Activated T-cell treated with anti-CD3 and anti-CD28 coated beads, Interleukin-2, amount 50 U/mL, for 24 hours (primary cell): ENCODE measurements around the gene SBSN.

ENCODE experiments used
- DNase-seq: peaks from one replicate; pipeline ENCODE4 v3.0.0-alpha.2; 2020
- H3K27ac Mint-ChIP-seq: 2 replicates; pipeline ENCODE4 v1.8.0; 2020; ENCODE audit warnings: mild to moderate bottlenecking, mixed read lengths
- H3K27me3 Mint-ChIP-seq: 2 replicates; pipeline ENCODE4 v1.8.0; 2020; ENCODE audit warnings: mixed read lengths
- H3K36me3 Mint-ChIP-seq: 2 replicates; pipeline ENCODE4 v1.8.0; 2020; ENCODE audit warnings: low read depth, mixed read lengths
- H3K4me1 Mint-ChIP-seq: 2 replicates; pipeline ENCODE4 v1.8.0; 2020; ENCODE audit warnings: low read depth, mixed read lengths
- H3K4me3 Mint-ChIP-seq: 2 replicates; pipeline ENCODE4 v1.8.0; 2020; ENCODE audit warnings: mild to moderate bottlenecking, moderate library complexity, mixed read lengths
- H3K9me3 Mint-ChIP-seq: 2 replicates; pipeline ENCODE4 v1.8.0; 2020; ENCODE audit warnings: mixed read lengths

The SBSN gene

DNA sequence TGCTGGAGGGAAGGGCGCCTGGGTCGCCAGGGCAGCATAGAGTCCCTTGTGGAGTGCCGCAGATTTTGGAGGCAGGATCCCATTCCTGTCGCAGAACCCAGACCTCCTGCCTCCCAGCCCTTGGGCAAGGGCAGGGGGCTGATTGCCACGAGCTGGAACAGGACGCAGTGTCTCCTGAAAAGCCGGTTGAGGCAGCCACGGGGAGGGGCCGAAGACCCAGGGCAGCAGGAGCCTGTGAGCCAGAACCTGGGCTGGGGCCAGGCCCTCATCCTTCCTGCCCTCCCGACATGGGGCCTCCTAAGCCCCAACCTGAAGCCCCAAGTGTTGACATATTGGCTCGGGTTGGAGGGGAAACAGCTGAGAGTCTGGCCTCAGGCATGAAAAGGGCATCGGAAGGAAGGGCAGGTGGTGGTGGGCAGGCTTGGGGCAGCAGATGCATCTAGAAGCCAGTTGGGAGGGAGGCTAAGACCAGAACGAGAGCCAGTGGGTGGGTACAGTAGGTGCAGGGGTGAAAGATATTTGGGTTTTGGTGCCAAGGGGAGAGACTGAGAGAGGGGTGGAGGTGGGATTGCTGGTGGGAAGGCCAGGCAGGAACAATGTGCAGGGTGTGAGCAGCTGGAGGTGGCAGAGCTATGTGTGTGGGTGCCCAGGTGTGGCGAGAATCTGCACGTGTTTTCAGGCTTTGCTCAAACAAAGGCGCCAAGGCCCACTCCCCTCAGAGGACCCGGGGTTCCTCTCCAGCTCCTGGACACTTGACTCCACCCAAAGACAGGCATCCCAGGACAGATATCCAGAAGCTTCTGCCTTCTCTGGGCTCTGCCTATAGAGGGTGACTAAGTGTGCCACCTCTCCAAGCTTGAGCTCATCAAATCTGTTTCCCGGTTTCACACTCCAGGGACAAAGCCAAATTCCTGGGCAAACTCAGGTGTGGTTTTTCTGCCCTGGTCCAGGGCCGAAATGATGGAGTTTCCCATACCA lies 1.4 kb upstream of the SBSN start:
- H3K9me3 Mint-ChIP-seq: no peaks in the 10 kb centered on the region
- peaks cover 8% of the 10 kb centered on the region for H3K4me1 Mint-ChIP-seq
- no peak overlapping the region for H3K4me3 Mint-ChIP-seq
- no peak for DNase-seq
- peaks cover 63% of the 10 kb centered on the region for H3K27me3 Mint-ChIP-seq
- no peaks in the 10 kb centered on the region for H3K36me3 Mint-ChIP-seq
- H3K27ac Mint-ChIP-seq: no peak overlapping the region

DNA sequence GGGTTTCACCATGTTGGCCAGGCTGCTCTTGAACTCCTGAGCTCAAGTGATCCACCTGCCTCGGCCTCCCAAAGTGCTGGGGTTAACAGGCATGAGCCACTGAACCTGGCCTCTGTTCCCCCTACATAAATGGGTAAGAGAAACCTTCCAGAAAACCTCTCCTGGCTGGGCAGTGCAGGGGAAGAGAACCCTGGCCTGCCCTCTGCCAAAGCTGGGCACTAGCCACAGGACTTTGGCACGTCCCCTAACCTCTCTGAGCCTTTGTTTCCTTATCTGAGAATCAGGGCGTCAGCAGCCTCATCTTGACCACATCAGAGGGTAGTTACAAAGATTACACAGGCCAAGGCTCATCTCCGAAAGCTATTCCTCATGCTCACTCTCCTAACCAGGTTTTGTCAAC lies 2.2 kb downstream of the SBSN start:
- peaks cover 34% of the 10 kb centered on the region for H3K27me3 Mint-ChIP-seq
- H3K9me3 Mint-ChIP-seq: no peaks in the 10 kb centered on the region
- no peaks in the 10 kb centered on the region for H3K36me3 Mint-ChIP-seq
- H3K4me3 Mint-ChIP-seq: no peak overlapping the region
- no peaks in the 10 kb centered on the region for H3K4me1 Mint-ChIP-seq
- H3K27ac Mint-ChIP-seq: no peak overlapping the region
- DNase-seq: no peak

DNA sequence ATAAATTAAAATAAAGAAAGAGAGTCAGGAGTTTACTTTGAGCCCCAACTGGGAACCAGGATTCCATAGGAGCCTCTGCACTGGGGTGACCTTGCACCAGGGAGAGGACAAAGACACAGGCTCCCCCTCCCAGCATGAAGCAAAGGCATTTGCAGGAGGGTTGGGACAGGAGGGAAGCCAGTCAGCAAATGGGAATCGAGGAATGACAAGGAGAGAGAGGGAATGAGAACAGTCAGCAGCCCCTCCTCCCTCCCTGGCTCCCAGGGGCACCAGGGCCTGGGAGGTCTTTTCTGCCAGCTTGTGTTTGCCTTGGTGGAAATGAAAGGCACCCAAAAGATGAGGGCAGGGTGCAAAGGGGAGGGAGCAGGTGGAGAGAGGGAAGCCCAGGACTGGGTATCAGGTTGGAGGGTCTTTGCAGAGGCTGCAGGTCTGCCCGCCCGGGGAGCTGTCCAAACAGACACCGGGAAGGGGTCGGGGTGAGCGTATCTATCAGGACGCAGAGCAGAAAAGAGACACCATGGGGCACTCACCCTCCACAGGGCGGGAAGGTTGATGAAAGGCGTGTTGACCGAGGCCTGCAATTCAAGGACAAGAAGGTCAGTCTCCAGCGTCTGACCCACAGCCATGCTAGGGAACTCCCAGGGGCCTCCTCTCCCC lies 3.8 kb downstream of the SBSN start:
- H3K27ac Mint-ChIP-seq: no peak overlapping the region
- no peaks in the 10 kb centered on the region for H3K36me3 Mint-ChIP-seq

DNA sequence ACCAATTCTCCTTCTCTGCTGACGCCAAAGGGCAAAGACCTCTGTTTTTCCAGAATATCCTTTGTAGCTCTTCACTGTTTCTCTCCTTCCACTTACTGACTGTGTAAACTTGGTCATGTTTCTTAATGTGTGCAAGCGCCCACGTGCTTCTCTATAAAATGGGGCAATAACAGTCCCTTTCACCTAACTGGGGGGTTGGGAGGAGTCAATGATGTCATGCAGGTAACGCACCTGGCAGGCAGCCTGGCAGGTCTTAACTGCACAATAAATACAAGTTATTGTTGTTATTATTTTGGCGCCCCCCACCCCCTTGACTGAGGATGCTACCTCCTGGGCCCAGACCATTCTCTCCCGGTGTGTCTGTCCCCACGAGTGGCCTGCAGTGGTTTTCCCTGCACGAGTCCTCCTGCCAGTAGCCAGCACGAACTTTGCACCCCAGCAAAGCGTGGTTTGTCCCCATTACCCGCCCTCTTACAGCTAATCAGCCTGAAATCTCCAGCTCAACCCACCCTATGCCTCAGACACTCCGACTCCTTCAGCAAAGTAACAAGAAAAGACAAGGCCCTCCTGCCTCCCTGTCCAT lies 5.3 kb downstream of the SBSN start:
- H3K4me1 Mint-ChIP-seq: no peaks in the 10 kb centered on the region
- DNase-seq: no peak
- no peaks in the 10 kb centered on the region for H3K36me3 Mint-ChIP-seq
- H3K4me3 Mint-ChIP-seq: no peak overlapping the region
- H3K27me3 Mint-ChIP-seq: peaks cover 12% of the 10 kb centered on the region
- no peaks in the 10 kb centered on the region for H3K9me3 Mint-ChIP-seq
- H3K27ac Mint-ChIP-seq: no peak overlapping the region

More for the DNA sequence above, 3.8 kb downstream of the SBSN start:
- H3K4me3 Mint-ChIP-seq: no peak overlapping the region
- DNase-seq: no peak
- H3K27me3 Mint-ChIP-seq: peaks cover 23% of the 10 kb centered on the region
- no peaks in the 10 kb centered on the region for H3K9me3 Mint-ChIP-seq
- no peaks in the 10 kb centered on the region for H3K4me1 Mint-ChIP-seq

DNA sequence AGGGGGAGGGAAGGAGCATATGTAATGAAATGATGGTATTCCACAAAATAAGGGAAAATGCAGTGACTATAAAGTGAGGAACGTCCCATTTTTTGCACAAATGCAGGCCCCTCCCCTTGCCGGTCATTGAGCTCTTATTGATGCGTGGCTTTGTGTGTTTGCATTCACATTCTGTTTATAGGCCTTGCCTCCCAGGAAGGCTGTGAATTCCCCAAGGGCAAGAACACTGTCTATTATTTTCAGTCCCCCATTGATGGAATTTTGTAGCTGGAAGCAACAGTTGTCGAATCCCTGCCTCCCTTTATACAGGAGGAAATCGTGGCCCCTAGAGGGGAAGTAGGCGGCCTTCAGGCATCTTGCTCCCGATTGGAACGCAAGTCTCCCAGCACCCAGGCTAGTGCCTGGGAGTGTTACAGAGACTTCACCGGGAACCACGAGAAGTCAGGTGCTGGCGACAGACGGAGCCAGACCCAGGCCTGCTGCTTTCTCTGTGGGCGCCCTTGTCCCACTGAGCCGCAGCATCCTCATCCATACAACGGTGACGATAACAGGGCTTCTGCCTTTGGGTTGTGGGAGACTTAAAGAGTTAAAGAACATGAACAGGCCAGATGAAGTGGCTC lies 6.9 kb downstream of the SBSN start:
- Mint-ChIP-seq H3K27ac (no peak overlapping the region), H3K4me3 (no peak overlapping the region), H3K27me3 (peaks cover 2% of the 10 kb centered on the region), H3K36me3 (no peaks in the 10 kb centered on the region), H3K4me1 (no peaks in the 10 kb centered on the region), H3K9me3 (no peaks in the 10 kb centered on the region)
- no peak for DNase-seq

DNA sequence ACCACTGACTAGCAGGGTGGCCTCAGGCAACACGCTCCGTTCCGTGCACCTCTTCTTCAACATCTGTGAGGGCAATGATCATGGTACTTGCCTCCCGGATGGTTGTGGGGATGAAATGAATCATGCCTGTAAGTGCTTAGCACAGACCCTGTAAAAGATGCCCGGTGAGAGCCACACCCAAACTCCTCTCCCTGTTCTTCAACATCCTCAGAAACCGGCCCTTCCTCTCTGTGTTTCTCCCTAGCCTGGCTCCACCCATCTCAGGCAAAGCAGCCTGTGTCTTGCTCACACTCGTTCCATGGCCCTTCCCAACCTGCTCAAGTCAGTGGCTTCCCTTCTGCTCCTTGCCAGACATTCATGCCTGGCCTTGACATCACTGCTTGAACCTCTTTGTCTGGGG lies 8.8 kb downstream of the SBSN start:
- no peaks in the 10 kb centered on the region for H3K9me3 Mint-ChIP-seq
- no peak for DNase-seq
- no peak overlapping the region for H3K4me3 Mint-ChIP-seq
- no peak overlapping the region for H3K27ac Mint-ChIP-seq
- H3K4me1 Mint-ChIP-seq: no peaks in the 10 kb centered on the region
- no peaks in the 10 kb centered on the region for H3K36me3 Mint-ChIP-seq
- H3K27me3 Mint-ChIP-seq: peaks cover 3% of the 10 kb centered on the region

DNA sequence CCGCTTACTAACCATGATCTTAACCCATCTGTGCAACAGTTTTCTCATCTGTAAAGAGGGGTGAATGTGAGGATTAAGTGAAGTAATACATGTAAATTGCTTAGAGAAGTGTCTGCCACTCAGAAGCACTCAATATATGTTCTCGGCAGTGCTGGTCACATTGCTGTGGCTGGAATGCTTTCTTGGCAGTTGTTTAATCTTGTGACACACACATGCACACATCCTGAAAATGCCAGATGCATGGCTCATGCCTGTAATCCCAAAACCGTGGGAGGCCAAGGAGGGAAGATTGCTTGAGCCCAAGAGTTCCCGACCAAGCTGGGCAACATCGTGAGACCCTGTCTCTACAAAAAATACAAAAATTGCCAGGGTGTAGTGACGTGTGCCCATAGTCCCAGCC lies 9.8 kb downstream of the SBSN start:
- no peak for DNase-seq
- Mint-ChIP-seq H3K27ac (no peak overlapping the region), H3K4me3 (no peak overlapping the region), H3K4me1 (no peaks in the 10 kb centered on the region), H3K36me3 (no peaks in the 10 kb centered on the region), H3K9me3 (no peaks in the 10 kb centered on the region), H3K27me3 (peaks cover 12% of the 10 kb centered on the region)

DNA sequence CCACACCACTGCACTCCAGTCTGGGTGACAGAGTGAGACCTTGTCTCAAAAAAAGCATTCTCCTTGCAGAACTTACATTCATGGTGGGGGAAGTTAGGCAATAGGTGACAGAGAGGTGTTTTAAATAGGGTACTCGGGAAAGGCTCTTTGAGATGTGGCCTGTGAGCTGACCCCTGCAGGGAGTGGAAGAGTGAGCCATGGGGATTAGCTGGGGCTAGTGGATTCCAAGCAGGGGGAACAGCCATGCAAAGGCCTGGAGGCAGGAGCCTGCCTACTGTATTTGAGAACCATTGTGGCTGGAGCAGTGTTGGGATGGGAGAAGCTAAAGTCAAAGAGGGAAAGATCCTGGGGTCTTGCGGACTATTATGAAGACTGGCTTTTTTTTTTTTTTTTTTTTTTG lies 10.8 kb downstream of the SBSN start:
- Mint-ChIP-seq H3K9me3 (no peaks in the 10 kb centered on the region), H3K27ac (no peak overlapping the region), H3K27me3 (peaks cover 21% of the 10 kb centered on the region), H3K4me1 (no peaks in the 10 kb centered on the region), H3K36me3 (no peaks in the 10 kb centered on the region), H3K4me3 (no peak overlapping the region)
- DNase-seq: no peak

DNA sequence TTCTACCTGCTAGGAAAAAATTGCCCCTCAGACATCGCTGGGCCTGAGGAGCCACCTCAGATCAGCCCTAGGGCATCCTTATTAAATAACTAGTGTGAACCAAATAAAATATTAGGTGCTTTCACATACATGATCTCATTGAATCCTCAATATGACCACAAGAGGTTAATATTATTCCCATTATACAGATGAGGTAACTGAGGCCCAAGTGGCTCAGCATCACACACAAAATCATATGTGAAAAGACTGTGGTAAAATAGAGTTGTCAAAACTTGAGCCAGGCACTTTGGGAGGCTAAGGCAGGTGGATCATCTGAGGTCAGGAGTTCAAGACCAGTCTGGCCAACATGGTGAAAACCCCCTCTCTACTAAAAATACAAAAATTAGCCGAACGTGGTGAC lies 11.8 kb downstream of the SBSN start:
- peaks cover 32% of the 10 kb centered on the region for H3K27me3 Mint-ChIP-seq
- no peaks in the 10 kb centered on the region for H3K4me1 Mint-ChIP-seq
- no peak for DNase-seq
- H3K36me3 Mint-ChIP-seq: no peaks in the 10 kb centered on the region
- no peaks in the 10 kb centered on the region for H3K9me3 Mint-ChIP-seq
- H3K4me3 Mint-ChIP-seq: no peak overlapping the region
- H3K27ac Mint-ChIP-seq: no peak overlapping the region

DNA sequence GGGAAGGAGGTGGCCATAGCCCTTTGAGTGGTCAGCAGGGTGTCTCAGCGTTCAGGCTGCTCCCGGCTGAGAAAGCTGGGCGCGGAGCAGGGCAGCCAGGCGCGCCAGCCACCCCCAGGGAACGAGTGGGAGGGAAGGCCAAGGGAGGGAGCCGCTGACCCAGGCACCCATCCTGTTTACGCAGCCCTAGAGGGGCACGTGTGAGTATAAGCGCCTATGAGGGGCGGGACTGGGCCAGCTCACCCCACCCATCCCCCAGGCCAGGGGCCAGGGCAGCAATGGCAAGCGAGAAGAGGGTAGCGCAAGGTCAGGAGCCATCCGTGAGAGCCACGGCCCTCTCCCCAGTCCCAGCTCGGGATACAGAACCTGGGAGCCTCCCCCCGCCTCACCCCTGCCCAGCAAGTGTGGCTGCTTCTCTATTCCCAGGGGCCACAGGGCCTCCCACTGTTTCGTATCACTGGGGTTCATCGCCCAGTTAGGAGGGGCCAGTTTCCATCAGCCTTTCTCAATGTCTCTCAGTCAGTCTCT lies 13.8 kb downstream of the SBSN start:
- H3K27me3 Mint-ChIP-seq: peaks cover 51% of the 10 kb centered on the region
- peaks cover 14% of the 10 kb centered on the region for H3K4me1 Mint-ChIP-seq
- no peak for DNase-seq
- H3K36me3 Mint-ChIP-seq: no peaks in the 10 kb centered on the region
- H3K9me3 Mint-ChIP-seq: no peaks in the 10 kb centered on the region
- no peak overlapping the region for H3K27ac Mint-ChIP-seq
- H3K4me3 Mint-ChIP-seq: no peak overlapping the region

DNA sequence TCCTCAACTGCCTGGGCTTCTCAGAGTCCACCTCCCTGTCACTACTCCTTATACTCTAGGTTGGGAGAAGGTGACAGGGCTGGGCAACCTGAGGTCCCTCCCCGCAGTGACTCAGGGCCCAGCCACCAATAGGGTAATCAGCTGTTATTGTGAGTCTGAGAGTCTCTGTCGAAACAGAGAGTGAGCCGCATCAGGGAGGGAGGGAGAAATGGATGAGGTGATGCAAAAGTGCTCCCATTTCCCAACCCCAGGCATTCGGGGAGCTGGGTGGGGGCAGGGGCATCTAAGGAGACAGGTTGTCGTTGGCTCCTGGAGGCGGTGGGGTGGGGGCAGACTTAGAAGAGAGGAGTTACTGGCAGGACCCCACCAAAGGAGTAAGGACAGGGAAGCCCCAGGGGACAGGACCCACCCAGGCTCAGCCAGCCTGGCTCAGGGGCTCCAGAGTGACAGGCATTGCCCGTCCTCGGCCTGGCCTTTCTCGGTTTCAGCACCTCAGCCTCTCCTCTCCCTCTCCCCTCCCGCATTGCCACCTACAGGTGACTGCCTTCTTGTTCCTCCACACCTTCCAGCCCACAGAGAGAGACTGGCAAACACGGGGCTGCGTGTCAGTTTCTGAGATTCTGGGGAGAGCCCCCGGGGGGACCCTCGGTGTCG lies 14.4 kb downstream of the SBSN start, which contains the start of gene DMKN:
Gene DMKN (minus strand): TSS at position 22 of the 654 bp plus-strand sequence. CDS start 174 bp downstream, outside the sequence.
- no peaks in the 10 kb centered on the region for H3K36me3 Mint-ChIP-seq
- peaks cover 16% of the 10 kb centered on the region for H3K4me1 Mint-ChIP-seq
- no peaks in the 10 kb centered on the region for H3K9me3 Mint-ChIP-seq
- no peak within 1 kb of the TSS for H3K27ac Mint-ChIP-seq
- no peak within 1 kb of the TSS for H3K4me3 Mint-ChIP-seq
- H3K27me3 Mint-ChIP-seq: peaks cover 54% of the 10 kb centered on the region
- no peak for DNase-seq

DNA sequence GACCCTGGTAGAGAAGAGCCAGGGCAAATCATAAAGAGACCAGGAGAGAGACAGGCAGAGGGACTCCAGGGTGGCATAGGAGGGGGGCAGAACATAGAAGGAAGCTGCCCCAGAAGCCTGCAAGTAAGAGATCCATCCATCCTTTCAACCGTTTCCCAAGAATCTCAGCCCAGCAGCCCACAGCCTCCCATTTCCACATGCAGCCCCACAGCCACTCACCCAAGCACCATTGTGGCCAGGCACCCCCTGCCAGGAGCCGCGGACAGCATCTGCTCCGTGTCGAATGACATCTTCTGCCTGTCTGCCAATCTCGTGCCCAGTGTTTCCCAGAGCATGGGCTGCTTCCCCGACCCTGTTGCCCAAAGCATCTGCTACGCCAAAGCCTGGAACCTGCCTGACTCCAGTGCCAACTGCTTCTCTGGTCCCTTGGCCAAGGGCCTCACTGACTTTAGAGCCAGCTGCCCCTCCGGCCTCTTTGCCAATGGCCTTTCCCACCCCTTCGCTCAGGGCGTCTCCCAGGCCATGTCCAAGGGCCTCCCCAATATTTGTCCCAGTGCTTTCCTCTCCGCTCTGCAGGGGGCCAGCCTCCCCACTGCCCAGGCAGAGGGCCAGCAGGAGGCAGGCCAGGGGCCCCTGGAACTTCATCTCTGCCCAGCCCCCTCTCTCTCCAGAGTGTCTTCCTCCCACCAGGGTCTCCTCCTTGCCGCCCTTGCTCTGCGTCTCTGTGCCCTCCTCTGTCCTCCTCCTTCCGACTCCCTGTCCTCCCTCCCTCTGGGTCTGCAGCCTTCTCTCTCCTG lies 15.1 kb downstream of the SBSN start:
- Mint-ChIP-seq H3K9me3 (no peaks in the 10 kb centered on the region), H3K27me3 (peaks cover 59% of the 10 kb centered on the region), H3K4me3 (no peak overlapping the region), H3K27ac (no peak overlapping the region), H3K4me1 (peaks cover 16% of the 10 kb centered on the region), H3K36me3 (no peaks in the 10 kb centered on the region)
- DNase-seq: no peak

DNA sequence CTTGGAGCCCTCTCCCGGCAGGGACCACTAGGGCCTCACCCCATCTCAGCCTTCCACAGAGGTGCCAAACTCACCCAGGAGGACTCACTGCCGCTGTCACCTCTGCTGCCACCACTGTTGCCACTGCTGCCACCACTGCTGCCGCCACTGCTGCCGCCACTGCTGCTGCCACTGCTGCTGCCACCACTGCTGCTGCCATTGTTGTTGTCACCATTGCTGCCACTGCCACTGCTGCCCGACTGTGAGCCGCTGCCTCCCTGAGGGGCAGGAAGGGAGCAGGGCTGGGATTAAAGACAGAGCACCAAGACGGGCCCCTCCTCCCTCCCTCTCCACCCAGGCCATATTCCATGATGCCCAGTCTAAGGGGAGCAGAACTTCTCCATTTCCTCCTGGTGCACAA lies 16.8 kb downstream of the SBSN start:
- Mint-ChIP-seq H3K4me3 (no peak overlapping the region), H3K4me1 (peaks cover 16% of the 10 kb centered on the region), H3K9me3 (no peaks in the 10 kb centered on the region), H3K27ac (no peak overlapping the region), H3K27me3 (peaks cover 70% of the 10 kb centered on the region), H3K36me3 (no peaks in the 10 kb centered on the region)
- DNase-seq: no peak
